HG02943 (cell line): ENCODE data around the gene WDR59.
"Not testable (repeated sequence)": the region's sequence is repeated elsewhere in the genome, so short reads cannot be mapped to it uniquely, and the experiment has no call there.

ENCODE experiments used
- ATAC-seq: cut with Tn5 transposase; IDR thresholded peaks from one replicate; pipeline ENCODE4 v1.9.1; 2021; ENCODE audit warnings: mild to moderate bottlenecking, low read depth, moderate library complexity; ENCODE audit not compliant: unreplicated experiment

Gene WDR59, protein sequence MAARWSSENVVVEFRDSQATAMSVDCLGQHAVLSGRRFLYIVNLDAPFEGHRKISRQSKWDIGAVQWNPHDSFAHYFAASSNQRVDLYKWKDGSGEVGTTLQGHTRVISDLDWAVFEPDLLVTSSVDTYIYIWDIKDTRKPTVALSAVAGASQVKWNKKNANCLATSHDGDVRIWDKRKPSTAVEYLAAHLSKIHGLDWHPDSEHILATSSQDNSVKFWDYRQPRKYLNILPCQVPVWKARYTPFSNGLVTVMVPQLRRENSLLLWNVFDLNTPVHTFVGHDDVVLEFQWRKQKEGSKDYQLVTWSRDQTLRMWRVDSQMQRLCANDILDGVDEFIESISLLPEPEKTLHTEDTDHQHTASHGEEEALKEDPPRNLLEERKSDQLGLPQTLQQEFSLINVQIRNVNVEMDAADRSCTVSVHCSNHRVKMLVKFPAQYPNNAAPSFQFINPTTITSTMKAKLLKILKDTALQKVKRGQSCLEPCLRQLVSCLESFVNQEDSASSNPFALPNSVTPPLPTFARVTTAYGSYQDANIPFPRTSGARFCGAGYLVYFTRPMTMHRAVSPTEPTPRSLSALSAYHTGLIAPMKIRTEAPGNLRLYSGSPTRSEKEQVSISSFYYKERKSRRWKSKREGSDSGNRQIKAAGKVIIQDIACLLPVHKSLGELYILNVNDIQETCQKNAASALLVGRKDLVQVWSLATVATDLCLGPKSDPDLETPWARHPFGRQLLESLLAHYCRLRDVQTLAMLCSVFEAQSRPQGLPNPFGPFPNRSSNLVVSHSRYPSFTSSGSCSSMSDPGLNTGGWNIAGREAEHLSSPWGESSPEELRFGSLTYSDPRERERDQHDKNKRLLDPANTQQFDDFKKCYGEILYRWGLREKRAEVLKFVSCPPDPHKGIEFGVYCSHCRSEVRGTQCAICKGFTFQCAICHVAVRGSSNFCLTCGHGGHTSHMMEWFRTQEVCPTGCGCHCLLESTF

DNA sequence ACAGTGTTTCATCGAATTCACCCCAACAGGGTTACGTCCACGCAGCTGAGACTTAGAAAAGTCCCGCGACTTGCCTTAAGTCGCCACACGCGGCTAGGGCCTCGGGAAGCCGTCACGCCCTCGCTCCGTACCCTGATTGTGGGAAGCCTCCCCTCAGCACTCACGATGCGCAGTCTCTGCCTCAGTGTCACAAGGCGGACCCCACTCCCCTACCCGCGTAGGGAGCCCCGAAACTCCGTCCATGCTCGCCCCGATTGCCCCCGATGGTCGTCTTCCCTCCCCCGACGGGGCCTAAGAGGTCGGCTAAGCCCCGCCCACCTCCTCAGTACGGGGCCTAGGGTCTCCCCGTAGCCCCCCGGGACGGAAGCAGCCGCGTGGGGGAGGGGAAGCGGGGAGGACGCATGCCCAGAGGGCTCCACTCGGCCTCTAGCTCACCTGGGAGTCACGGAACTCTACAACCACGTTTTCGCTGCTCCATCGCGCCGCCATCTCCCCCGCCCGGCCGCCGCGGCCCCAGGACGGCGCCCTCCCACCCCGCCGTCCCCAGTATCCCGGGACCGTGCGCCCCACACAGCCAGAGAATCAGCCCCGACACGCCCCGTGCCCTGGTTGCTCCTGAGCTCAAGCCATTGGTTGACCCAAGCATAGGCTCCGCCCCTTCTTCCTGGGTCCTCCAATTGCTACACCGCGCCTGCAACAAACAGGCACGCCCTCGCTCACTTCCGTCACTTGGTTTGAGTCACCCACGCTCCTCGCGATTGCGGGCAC is at the start of gene WDR59:
Gene WDR59 (minus strand): TSS at position 595 of the 768 bp plus-strand sequence. CDS start 106 bp downstream, at position 489.
- peak; percentile 100 for ATAC-seq

DNA sequence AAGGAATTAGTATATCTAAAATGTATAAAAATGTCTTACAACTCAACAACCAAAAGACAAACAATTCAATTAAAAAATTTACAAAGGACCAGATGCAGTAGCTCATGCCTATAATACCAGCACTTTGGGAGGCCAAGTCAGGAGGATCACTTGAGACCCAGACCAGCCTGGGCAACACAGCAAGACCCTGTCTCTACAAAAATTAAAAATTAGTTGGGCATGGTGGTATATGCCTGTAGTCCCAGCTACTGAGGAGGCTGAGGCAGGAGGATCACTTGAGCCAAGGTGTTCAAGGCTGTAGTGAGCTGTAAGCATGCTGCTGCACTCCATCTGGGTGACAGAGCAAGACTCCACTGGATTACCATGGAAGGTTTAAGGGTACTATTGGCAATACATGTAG is 47.7 kb upstream of the WDR59 start:
- ATAC-seq = no peak

DNA sequence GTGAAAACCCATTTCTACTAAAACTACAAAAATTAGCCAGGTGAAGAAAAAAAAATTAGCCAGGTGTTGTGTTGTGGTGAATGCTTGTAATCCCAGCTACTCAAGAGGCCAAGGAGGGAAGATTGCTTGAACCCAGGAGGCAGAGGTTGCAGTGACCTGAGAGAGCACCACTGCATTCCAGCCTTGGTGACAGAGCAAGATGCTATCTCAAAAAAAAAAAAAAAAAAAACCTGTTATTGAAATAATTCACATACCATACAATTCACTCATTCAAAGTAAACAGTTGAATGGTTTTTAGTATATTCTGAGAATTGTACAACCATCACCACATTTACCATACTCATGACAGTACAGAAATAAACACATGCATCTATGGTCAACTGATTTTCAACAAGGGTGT is 44.9 kb upstream of the WDR59 start:
- no peak for ATAC-seq

DNA sequence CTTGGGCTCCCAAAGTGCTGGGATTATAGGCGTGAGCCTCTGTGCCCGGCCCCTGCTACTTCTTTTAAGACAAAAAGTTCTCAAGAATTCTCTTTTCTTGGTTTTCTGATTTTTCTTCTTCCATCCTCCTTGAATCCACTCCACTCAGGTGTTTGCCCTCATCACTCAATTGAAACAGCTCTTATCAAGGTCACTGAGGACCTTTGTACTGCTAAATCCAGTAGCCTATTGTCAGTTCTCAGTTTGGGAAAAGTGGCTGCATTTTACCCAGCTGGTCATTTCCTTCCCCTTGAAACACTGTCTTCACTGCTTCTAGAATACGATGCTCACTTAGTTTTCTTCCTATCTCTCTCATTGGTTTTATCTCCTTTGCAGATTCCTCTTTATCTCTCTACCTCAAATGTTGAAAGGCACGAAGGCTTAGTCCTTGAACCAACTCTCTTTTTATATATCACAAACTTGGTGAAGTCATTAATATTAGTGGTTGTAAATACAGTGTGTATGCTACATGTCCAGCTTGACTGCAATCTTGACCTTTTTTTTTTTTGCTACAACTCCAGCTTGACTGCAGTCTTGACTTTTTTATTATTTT is 43.7 kb upstream of the WDR59 start:
- no peak for ATAC-seq

DNA sequence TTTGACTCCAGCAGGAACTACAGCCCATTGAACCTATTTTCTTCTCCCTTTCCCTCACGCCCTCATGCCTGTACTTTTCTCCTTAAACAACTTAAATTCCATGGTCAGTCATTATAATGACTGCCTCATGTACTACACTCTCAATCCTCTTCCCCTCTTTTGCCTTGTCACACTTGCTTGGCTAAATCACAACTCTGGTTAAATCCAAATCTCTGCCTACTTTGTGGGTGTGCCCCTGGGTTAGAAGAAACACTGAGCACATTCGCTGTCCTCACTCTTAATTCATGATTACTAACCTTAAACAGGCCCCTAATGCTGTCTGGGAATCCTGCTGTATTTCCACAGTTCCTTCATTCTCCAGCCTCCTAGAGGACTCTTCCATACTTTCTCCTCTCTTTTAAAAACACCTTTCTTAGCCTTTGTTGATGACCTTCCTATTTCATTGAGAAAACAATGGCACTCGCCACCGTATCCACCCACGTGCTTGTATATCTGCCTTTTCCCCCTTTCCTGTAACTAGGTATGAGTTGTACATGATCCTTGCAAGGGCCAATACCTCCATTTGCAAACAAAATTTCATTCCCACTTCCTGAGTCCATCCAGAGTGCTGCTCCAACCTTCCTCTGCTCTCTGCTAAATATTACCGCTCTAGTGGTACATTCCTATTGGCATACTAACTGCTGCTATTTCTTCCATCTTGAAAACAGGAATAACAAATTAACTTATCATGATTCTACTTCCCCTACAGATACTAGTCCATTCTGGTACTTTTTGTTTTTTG is 42.8 kb upstream of the WDR59 start:
- ATAC-seq = no peak

DNA sequence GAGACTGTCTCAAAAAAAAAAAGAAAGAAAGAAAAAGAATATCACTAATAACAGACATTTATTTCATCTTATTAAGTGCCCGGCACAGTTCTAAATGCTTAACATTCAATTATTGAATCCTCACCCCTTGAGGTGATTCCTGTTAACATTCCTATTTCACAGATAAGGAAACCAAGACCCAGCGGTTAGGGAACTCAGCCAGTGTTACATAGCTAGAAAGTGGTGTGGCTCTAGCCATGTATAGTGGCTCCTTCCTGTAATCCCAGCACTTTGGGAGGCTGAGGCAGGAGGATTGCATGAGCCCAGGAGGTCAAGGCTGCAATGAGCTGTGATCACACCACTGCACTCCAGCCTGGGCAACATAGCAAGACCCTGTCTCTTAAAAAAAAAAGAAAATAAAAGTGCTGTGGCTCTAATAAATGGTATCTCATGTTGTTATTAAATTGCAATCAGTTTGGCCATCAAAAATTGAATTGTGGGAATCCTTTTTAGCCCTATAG is 42.0 kb upstream of the WDR59 start:
- no peak for ATAC-seq

DNA sequence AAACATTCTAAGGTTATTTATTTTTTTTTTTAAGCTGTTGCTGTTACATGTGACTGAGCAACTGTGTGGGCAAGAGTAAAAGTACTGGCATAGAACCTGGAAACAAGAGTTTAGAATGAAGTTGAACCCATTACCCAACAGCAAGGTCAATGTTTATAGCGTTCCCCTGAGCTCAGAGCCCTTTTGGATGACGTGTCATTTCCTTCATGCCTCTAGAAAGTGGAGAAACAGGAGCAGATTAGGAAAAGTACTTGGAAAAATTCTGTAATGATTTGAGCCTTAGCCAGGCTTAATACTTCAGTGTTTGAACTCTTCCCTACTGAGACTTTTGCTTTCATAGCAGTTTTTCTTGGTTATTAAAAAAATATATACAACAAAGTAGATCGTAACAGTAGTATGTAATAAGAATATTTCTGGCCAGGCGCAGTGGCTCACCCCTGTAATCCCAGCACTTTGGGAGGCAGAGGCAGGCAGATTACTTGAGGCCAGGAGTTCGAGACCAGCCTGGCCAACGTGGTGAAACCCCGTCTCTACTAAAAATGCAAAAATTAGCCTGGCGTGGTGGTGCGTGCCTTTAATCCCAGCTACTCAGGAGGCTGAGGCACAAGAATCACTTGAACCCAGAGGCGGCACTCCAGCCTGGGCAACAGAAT is 41.4 kb upstream of the WDR59 start:
- not testable (repeated sequence) for ATAC-seq

DNA sequence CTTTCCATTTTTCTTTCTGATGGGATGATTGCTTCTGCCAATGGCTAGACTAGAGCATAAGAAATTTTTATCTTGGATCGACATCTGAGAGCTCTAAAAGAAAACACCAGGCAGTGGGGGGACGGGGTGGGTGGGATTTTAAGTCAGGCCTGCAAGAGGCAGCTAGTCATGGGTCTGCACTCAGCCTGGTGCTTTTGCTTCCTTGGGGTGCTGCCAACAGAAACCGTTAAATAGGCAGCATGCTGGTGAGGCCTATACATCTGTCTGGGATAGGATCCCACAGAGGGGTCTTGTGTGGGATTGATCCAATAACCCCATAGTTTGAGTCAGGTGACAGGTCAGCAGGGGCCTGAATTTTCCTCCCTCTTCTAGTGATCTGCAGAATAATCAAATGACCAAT is 40.8 kb upstream of the WDR59 start:
- no peak for ATAC-seq

DNA sequence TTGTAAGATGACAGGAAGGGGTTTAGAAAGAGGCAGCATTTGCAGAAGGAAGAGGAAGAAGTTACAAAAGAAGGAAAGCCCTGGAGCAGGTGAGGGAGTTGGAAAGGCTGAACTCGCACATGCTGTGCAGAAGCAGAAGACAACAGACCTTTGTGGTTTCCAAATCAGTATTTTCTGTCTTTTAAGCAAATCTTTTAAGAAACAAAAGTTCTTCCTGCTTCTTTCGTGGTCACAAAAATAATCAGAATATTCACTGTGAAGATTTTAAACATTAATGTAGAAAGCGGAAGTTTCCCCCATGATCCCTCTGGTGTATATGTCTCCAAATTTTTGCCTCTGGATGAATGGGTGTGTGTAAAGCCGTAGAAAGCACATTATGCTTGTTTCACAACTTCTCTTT is 39.7 kb upstream of the WDR59 start:
- ATAC-seq = no peak

DNA sequence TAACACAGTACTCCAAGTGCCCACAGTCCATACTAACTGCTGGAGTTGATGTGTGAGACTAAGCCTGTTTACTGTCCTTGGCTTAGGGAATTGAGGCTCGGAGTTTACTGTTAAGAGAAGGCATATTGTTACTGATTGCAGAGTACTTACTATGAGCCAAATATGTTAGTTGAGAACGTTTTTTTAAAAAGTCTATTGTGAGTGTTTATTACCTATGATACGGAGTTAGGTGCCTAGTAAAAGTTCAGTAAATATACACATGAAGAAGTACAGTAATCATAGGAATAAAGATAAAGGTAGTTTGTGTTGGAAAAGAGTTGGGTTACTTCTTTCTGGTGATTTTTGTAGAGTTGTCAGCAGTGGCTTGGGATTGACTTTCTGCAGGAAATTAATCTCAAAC is 39.3 kb upstream of the WDR59 start:
- no peak for ATAC-seq

DNA sequence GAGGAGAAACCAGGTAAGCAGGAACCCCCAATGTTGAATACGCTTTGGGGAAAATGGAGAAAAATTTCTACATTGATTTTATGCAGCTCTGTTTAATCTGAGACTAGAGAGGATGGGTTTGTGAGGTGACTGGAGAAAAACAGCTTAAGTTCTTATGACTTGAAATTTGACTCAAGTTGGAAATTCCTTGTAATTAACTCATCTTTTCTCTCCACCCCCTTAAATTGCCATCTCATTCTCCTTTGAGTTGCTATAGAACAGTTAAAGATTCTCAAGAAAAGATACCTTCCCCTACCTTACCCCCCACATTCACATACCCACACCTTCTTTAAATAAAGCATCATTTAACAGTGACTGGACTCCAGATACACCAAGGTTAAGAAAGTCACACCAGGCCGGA is 38.1 kb upstream of the WDR59 start:
- ATAC-seq = no peak

DNA sequence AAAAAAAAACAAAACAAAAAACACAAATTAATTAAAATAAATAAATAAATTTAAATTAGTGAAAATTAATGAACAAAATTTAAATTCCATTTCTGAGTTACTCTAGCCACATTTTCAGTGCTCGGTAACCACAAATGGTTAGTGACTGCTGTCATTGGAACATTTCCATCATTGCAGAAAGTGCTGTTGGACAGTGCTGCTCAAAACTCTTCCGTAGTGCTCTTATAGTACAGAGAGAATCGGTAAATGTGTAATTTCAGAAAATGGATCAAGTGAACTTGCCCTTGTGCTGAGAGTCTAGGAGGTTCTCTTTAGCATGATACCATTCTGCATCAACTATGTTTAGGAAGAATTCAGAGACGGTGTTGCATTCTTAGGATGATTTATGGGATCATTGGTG is 37.6 kb upstream of the WDR59 start:
- ATAC-seq = no peak

DNA sequence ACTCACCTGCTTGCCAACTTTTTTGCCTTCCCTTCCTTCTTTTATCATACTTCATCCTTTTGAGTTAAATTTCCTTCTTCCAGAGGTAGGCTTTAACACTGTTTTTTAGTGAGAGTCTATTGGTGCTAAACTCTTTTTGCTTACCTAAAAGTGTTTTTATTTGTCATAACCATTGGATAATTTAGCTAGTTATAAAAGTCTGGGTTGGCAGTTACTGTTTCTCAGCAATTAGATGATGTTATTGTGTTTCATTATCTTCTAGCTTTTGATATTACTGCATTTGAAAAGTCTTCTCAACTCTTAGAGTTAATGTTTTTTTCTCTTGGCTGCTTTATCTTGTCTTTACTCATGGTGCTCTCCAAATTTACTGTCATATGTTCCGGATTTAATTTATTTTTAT is 36.5 kb upstream of the WDR59 start:
- no peak for ATAC-seq

DNA sequence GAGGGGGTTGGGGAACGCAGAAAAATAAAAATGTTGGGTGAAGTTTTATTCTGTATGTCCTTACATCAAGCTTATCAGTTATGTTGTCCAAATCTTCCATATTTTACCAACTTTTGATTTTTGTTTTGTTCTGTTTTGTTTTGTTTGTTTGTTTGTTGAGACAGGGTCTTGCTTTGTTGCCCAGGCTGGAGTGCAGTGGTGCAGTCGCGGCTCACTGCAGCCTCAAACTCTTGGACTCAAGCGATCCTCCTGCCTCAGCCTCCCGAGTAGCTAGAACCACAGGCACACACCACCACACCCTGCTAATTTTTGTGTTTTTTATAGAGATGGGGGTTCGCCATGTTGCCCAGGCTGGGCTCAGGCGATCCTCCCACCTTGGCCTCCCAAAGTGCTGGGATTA is 34.7 kb upstream of the WDR59 start:
- no peak for ATAC-seq

DNA sequence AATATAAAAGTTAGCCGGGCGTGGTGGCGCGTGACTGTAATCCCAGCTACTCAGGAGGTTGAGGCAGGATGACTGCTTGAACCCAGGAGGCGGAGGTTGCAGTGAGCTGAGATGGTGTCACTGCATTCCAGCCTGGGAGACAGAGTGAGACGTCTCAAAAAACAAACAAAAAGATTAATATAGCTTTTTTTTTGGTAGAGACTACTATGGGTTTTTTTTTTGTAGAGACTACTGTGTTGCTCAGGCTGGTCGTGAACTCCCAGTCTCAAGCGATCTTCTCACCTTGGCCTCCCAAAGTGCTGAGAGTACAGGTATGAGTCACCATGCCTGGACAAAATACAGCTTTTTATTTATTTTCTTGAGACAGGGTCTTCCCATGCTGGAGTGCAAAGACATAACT is 34.1 kb upstream of the WDR59 start:
- ATAC-seq = no peak

DNA sequence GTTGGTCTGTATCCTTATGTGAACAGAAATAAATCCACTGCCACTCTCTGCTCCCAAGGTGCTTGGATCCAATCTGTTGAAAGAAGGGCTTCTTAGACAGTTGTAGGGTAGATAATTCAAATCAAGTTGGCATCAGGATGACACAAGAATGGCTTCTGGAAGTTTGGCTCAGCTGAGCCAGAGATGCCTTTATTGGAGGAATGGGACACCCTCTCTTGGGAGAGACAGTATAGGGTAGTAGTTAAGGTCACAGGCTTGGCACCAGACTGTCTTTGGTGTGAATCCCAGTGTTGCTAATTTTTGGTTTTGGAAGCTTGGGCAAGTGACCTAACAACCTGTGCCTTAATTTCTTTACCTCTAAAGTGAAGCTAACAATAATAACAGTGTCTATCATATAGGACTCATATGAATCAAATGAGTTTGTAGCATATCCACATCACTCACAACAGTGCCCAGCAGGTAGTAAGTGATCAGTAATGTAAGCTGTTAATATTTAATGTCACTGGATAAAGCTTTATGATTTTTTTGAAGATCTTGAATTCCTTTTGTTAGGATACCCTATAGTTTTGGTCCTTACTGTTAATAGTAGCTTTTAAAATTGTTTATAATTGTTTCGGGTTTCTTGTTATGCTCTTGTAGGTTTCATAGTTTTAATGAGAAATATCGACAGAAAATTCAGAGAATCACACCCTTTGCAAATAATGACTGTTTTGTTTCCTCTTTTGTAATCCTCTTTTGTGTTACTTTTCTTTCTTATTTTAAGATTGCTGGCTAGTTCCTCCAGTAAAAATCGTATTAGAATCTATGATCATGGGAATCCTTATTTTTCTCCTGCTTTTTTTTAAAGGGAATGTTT is 33.0 kb upstream of the WDR59 start:
- no peak for ATAC-seq

DNA sequence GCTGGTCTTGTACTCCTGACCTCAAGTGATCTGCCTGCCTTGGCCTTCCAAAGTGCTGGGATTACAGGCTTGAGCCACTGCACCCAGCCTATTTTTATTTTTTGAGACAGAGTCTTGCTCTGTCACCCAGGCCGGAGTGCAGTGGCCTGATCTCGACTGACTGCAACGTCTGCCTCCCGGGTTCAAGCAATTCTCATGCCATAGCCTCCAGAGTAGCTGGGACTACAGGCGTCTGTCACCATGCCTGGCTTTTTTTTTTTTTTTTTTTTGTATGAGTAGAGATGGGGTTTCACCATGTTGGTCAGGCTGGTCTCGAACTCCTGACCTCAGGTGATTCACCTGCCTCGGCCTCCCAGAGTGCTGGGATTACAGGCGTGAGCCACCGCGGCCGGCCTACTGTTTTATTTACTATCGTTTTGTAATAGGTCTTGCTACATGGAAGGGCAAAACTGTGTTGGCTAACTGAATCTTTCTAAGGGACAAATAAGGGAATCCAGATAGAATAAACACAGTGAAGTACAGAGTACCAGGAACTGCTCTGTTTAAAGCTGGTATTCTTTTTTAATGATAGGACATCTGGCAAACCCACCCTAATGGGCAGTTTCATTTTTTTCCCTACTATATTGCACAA is 31.6 kb upstream of the WDR59 start:
- not testable (repeated sequence) for ATAC-seq

DNA sequence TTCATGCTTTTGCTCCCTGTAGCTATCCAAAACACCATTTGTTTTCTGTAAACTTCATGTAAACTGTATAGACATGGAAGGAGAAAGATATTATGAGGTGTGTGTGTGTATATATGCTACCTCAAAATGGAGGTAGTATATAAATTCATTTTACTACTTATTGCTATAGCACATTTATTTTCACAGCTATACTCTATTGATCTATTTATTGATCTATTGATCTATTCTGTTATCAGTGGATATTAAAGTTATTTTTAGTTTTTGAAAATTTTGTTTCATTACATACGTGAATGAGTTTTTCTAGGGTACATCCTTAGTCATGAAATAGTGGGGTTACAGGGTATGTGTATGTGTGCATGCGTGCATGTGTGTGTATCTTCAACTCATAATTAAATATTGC is 29.4 kb upstream of the WDR59 start:
- no peak for ATAC-seq
